Activated CD4-positive, alpha-beta T cell treated with anti-CD3 and anti-CD28 coated beads for 48 hours (primary cell): ENCODE measurements around the gene OLFML2A.
"Not testable (repeated sequence)": the region's sequence is repeated elsewhere in the genome, so short reads cannot be mapped to it uniquely, and the experiment has no call there.

ENCODE experiments used
- DNase-seq: peaks from one replicate; pipeline ENCODE4 v3.0.0-alpha.2; 2020

OLFML2A gene

DNA sequence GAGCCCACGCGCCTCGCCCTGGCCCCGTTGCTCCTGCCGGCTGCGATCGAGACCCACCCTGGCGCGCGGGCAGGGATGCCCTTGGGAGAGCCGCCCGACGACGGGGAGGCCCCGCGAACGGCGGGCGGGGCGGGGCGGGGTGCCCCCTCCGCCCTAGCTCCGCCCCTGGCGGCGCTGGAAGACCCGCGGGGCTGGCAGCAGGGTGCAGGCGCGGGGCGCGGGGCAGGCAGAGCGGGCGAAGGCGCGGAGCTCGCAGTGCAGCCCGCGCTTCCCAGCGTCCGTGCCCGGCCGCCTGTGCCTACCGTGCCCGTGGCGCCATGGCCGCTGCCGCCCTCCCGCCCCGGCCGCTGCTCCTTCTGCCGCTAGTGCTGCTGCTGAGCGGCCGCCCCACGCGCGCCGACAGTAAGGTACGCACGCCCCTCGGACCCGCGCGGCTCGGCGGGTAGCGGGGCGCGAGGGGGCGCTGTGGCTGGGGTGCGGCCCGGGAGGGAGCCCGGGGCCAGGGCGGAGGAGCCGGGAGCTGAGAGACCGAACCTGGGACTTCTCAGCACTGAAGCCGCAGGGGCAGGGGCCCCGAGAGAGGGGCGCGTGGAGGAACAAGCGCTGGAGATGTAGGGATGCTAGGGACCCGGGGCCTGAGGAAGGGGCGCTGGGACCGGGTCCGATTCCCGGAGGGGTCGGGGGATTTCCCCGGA lies at the start of gene OLFML2A:
Gene OLFML2A, plus strand, starts transcription at position 180 of the 695 bp plus-strand sequence. Its CDS starts 138 bp downstream, at position 318.
- peak; percentile 43 for DNase-seq

DNA sequence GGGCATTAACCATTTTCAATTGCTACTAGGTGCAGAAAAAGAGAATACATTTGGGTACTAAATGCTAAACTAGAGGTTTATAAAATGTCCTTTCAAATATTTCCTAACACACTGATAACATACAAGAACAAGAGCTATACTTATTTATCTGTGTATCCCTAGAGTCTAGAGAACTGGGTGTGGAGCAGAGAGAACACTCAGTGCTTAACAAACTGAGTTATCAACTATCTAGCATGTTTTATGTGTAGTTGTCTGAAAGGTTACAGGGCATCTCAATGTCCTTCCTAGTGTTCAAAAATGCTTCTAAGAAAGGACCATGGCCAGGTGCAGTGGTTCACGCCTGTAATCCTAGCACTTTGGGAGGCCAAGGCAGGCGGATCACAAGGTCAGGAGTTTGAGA lies 46.2 kb upstream of the OLFML2A start:
- no peak for DNase-seq

DNA sequence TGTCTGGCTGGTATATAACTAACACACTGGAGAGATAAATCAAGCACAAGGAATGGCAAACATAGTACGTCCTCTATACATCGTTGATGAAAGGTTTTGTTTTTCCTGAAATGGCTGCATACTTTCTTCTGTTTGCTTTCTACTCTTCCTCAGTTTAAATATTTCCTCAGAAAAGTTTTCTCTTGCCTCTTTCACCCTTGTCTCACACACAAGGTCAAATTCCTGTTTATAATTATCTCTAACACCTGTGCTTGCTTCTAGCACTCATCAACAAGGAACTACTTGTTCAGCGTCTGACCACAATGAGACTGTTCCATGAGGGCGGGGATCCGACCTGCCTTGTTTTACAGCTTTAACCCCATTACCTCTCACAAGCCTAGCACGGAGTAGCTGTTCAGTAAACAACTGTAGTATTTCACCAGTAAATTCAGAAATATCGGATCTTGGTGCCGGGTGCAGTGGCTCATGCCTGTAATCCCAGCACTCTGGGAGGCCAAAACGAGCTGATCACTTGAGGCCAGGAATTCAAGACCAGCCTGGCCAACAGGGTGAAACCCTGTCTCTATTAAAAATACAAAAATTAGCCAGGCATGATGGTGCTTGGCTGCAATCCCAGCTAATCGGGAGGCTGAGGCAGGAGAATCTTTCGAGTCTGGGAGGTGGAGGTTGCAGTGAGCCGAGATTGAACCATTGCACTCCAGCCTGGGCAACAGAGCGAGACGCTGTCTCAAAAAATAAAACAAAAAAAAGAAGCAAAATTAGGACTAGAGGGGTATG lies 42.8 kb upstream of the OLFML2A start:
- no peak for DNase-seq

DNA sequence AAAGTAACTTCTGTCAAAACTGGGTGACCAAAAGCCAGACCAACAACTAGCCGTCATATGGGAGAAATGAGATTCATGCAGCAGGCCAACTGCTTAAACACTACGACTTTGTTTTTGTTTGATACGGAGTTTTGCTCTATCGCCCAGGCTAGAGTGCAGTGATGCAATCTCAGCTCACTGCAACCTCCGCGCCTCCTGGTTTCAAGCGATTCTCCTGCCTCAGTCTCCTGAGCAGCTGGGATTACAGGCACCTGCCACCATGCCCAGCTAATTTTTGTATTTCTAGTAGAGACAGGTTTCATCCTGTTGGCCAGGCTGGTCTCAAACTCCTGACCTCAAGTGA lies 42.2 kb upstream of the OLFML2A start:
- not testable (repeated sequence) for DNase-seq

DNA sequence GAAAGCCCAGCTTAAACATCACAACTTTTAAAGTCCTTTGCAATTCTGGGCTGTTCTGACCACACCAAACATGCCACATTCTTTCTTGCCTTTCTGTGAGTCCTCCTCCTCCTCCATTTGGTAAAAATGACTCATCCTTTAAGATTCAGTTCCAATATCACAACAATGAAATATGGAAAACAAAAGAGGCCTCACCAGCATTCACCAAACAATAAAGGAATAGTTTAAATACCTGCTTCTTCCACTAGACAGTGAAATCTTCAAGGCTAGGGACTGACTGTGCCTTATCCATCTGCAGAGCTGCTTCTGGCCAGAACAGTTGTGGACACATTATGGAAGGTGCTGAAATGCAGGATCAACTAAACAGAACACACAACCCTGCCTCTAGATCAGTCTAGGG lies 41.8 kb upstream of the OLFML2A start:
- no peak for DNase-seq

DNA sequence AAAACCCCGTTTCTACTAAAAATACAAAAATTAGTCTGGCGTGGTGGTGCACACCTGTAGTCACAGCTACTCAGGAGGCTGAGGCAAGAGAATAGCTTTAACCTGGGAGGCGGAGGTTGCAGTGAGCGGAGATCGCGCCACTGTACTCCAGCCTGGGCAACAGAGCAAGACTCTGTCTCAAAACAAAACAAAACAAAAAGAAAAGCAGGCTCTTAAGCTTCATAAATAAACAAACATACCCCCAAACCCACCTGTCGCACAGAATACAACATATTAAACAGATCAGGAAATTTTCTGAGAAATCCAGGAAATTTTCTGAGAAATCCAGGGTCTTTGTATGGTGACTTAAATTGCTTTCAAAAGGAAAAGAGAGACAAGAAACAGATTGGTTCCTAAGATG lies 38.9 kb upstream of the OLFML2A start:
- DNase-seq, result not testable (repeated sequence)

DNA sequence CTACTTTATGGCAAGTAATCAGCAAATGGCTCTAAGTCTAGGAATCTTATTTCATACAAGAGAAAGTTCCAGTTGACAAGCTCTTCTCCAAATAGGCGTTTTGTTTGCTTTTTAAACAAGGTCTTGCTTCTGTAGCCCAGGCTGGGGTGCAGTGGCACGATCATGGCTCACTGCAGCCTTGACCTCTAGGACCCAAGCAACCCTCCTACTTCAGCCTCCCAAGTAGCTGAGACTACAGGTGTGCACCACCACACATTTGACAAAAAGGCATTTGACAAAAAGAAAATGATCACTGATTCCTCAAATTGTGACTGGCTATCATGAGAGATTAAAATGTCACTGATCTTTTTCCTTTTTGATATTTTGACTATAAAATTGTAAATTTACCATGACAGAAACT lies 37.6 kb upstream of the OLFML2A start:
- DNase-seq, result no peak

DNA sequence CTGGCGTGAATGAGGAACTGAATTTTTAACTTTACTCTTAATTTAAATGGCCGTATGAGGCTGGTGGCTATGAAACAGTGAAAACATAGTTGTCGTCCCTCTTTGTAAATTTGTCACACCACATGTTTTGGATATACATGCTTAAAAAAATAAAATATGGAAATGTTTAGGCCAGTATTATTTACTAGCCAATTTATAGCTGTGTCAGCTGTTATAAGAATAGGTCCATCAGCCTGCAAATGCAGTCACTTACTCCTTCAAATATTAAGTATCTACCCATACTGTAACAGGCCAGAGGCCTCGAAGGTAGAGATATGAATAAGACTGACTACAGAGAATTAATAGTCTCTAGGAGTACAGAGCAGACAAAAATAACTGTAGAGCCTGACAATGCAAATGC lies 35.8 kb upstream of the OLFML2A start:
- no peak for DNase-seq

DNA sequence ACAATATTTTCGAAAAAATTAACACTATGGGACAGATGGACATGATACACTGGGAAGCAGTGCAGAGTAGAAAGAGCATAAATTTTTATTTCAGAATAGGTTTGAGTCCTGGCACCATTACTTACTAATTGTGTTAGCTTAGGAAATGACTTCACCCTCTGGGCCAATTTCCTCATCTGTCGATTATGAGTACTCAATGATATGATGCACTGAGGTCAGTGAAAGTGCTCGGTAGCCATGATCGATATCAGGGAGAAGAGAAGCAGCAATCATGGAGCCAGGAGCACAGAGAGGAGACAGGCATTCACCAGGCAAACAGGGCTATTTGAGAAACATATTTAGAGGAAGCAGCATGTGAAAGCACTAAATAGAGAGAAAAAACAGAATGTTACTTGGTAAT lies 35.3 kb upstream of the OLFML2A start:
- no peak for DNase-seq

DNA sequence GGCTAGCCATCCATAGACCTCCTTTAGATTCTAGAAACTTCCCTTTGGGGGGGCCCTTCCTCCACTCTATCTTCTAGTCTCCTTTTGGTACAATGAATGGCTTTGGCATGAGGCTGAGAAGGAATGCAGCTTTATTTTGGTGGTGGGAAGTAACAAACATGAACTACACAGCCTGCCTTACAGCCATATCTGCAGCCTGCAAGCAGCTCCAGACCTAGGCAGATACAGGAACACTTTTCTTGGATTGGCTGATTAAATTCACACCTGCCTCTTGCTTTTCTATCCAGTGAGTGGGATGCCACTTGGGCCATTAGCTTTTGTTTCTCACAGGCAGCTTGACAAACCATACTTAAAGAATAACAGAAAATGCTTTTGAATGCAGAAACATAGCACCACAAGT lies 34.0 kb upstream of the OLFML2A start:
- no peak for DNase-seq

DNA sequence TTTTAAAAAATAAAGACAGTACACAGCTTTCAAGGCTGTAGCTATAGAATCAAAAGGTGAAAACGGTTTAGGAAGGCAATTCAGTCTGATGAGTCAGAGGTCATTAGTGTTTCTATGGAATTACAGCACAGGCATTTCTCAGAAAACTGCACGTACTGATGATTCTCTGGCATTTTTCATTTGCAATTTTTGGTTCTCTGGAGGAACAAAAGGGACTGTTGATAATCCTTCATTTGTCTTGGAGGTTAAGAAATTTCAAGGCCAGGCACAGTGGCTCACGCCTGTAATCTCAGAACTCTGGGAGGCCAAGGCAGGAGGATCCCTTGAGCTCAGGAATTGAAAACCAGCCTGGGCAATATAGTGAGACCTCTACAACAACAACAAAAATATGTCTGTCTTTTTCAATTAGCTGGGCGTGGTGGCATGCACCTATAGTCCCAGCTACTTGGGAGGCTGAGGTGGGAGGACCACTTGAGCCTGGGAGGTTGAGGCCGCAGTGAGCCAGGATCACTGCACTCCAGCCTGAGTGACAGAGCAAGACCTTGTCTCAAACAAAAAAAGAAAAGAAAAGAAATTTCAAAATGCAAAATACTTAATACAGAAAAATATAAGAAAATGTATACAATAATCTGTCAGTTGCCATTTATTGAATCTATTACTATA lies 33.1 kb upstream of the OLFML2A start:
- no peak for DNase-seq

DNA sequence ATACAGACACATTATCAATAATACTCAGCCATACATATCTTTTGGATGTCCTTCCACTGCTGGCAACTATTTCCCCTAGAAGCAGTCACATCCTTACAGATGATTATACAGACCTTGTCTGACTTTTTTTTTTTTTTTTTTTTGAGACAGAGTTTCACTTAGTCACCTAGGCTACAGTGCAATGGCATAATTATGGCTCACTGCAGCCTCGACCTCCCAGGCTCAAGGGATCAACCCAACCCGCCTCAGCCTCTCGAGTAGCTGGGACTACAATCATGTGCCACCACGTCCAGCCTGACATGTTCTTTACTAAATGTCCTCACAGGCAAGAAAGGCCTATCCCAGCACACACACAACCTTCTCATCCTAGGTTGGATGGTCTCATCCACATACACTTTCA lies 29.9 kb upstream of the OLFML2A start:
- peak; percentile 6 for DNase-seq

DNA sequence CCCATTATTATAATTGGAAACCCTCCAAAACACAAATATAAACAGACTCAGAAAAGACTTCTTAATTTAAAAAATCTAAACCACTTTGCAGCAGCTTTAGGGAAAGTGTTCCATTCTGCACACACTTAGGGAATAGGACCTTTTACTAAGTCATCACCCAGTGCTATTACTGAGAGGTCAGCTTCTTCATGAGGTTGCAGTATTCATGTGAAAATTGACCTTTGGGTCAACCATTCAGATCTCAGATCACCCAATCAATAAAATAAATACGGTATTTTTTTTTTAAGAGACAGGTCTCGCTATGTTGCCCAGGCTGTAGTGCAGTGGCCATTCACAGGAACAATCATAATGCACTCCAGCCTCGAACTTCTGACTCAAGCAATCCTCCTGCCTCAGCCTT lies 27.6 kb upstream of the OLFML2A start:
- no peak for DNase-seq

DNA sequence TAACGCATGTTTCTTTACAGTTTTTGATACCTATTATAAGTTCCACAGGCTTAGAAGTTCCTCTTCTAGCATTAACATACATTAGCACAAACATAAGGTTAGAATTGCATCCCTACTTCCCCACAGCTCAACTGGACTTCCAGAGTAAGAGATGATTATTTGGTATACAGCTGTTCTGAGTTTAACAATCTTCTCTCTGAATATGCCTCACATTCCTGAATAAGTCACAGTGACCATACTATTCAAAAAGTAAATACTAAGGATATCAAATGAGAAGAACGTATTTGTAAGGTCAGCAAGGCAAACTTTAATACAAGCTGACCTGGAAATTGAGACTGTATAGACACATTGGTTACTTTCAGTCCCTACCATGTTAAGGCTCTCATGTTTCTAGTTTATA lies 27.2 kb upstream of the OLFML2A start:
- no peak for DNase-seq

DNA sequence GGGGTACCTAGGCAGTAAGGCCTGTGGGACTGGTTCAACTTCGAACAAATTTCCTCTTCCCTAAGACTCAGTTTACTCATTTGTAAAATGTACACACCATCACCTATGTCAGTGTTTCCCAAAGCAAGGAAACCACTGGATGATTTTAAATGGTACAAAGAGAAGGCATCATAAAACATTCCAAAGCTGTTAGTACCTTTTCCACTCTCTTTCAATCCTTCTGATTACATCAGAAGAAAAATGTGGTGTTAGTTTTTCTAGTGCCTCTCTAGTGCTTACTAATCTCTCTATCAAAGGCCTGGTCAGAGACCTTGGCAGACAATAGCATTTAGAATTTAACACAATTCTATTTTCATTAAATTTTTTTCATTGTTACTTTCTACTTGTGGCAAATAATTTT lies 24.0 kb upstream of the OLFML2A start:
- no peak for DNase-seq

DNA sequence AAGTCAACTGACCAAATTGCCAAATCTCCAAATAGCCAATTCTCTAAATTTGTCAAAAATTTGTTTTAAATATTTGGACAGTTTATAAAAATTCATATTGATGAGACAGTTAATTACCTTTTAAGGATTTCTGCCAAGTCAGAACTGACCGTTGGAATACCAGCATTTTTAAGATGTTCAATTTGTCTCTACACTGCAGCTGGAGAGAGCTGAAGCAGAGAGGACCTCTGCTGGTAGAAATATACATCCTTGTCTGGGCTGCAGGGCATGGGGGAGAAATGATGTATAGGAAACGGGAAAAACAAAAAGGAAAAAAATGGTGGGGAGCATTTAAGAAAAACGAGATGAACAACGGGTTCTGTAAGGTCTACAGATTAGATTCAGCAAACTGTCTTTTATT lies 22.6 kb upstream of the OLFML2A start:
- DNase-seq, result no peak

DNA sequence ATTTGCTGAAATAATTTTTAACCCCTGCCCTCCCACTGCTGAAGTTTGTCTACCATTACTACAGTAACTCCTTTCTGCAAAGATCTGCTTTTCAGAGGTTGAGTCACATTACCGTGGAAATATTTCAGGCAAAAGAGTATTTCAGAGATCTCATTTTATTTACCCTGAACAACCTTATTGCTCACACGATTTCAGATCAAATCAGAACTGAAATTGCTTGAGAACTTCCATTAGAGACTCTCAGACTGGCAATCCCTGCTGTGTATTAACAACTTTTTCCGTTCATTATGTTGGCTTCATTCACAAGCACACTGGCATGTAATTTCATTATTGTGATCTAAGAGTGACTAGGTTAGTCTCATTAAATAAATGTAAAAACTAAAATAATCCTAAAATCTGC lies 21.9 kb upstream of the OLFML2A start:
- no peak for DNase-seq

DNA sequence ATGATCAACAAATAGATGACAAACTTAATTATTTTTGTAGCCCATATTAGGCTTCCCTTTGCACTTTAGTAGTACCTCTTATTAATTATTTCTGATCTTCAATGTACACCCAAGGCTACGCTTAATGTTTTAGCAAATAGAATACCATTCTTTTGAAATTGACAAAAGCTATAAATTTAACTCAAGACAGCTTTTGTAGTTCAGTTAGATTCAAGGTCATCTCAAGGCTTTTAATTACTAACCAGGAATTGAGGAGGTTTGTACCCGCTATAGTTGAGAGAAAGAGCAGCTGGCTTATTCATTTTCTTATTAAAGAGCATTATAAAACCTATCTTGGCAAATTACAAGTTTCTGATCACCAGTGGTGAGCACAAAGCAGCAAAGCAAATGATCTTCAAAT lies 20.9 kb upstream of the OLFML2A start:
- no peak for DNase-seq

DNA sequence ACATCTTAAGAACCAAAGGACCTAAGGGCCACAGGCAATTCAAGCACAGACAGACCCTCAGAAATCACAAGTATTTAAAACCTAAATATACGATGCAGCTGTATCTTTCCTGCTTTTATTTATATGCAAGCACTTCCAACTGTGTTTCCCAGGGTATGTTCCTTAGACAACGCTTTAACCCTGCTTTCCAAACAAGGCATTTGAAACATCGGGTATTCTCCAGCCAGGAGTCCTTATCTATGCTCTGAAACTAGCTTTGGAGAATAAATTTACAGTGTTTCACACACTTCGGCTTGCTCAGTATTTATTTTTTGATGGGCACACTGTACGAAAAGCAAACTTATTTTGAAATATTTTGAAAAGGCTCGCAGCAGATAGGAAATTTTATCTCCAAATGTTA lies 19.3 kb upstream of the OLFML2A start:
- DNase-seq, result no peak

DNA sequence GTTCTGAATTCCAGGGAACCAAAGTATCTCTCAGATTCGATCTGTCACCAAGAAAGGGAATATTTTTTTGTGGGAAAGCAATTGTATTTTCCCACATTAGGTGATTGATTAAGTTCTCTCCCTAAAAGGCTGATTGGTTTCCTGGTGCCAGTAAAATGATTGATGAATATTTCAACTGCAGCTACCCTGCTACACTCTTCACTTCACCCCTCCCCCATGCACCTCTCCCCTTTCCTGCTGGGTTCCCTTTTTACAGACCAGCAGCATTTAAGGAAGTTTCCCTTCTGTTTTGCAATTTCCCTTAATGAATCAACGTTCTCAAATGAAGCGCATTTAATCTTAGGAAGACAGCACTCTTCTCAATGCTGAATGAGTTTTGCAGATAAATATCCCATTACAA lies 18.9 kb upstream of the OLFML2A start:
- DNase-seq, result no peak

DNA sequence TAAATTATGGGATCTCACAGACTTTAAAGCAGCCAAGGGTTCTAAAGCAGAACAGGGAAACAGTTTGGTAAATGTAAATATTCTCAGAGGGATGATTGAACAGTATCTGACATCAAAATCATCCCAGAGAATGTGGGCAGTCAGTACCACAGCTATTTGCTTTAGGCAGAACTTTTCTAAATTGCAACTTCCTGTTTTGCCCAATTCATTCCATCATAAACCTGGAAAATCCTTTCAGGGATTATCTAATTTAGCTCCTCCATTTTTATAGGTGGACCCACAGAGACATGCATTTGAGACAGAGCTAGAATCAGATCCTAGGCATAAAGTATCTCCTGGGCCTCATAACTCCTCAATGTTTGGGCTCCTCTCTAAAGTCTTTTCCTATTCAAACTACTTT lies 18.2 kb upstream of the OLFML2A start:
- no peak for DNase-seq

DNA sequence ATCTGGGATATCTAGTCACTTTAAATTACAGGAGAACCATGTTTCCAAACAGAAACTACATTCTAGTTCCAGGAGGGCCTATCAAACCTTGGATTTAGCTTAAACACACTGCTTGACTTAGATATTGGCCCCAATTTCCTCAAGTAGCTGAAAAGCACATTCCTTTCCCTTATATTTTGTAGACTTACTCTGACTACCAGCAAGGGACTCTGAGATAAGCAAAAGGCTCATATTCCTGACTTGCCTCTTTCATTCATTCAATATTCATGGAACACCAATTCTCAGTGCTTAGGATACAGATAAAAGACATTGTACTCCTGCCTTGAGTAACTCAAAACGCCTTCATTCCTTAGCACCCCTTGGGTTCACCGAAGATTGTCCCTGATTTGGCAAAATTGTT lies 17.6 kb upstream of the OLFML2A start:
- no peak for DNase-seq

DNA sequence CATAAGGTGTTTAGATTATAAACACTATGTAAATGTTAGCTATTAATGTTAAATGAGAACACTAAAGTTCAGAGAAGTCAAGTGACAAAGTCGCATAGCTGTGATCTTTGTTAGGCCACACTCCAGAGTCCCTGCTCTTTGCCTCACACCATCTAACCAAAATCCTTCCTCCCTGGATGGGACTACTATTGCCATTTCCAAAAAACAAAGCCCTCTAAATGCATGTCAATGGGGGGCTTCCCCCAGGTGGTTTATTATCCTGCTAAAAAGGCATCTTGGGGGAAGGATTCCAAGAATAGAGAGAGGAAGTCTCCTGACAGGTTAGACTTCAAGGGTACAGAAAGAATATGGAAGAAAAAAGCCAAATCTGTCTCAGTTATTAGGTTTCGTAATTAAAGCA lies 16.2 kb upstream of the OLFML2A start:
- no peak for DNase-seq

DNA sequence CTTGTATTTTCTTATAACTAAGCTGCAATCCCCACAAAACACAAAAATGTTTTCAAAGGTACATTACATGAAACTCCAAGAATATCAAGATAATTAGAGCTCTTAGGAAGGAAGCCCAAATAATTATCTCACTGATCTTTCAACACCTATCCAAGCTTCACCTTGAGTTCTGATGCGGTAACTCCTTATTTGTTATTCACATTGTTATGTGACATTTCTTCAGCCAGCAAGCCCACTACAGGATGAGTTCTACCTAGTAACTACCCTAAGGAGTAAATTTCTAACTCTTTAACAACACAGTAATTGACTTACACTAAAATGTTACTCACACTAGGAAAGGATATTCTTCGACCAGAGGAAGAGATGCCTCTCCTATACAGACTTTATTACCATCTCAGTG lies 15.7 kb upstream of the OLFML2A start:
- no peak for DNase-seq
